ENCODE measurements around the gene CERS1. TPM values are rescaled to one million over a fixed set of nuclear protein-coding genes. Genes with fewer than 3 reads are reported as not detected.
A peak's percentile ranks its signal among the peaks of the same experiment; 100 is the strongest.

The CERS1 gene
- total RNA-seq, 1 experiment from 2014 or later: 2.7 TPM

DNA sequence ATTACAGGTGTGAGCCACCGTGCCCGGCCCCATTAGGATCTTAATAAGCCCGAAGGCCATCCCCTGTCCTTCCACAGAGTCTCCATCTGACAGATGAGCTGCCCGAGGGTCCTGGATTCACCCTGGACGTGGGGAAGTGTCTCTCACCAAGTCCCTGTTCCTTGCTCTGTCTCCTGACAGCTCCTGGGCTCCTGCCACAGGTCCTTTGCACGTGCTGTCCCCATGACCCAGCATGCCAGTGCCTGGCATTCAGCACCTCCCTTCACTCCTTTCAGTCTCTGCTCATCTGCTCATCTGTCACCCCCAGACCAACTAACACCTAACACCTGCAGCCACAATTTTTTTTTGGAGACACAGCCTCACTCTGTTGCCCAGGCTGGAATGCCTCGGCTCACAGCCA, 14.5 kb downstream of the CERS1 start:
- no peaks in the 10 kb centered on the region for H3K36me3 ChIP-seq (ENCODE audit: low read depth)
- H2AFZ ChIP-seq: no peak overlapping the region
- H3K79me2 ChIP-seq (ENCODE audit: low read depth): no peaks in the 10 kb centered on the region
- no peaks in the 10 kb centered on the region for H3K9me2 ChIP-seq (ENCODE audit: insufficient read depth)
- no peaks in the 10 kb centered on the region for H3K9me3 ChIP-seq (ENCODE audit: insufficient read depth, low read depth)
- no peak overlapping the region for H3K27ac ChIP-seq
- no peak overlapping the region for H3K4me2 ChIP-seq
- peaks cover 23% of the 10 kb centered on the region; the same call in 1 of the 2 replicates for H4K20me1 ChIP-seq (ENCODE audit: insufficient read depth)
- BruUV-seq (replicated peaks): no TSS peak
- POLR2A ChIA-PET (ENCODE audit: unreplicated experiment): no interaction called here
- no peak for TF ChIP-seq EZH2 (IDR thresholded peaks at IDR 0.05; ENCODE audit: low read depth)
- TF ChIP-seq, protein P1, sequence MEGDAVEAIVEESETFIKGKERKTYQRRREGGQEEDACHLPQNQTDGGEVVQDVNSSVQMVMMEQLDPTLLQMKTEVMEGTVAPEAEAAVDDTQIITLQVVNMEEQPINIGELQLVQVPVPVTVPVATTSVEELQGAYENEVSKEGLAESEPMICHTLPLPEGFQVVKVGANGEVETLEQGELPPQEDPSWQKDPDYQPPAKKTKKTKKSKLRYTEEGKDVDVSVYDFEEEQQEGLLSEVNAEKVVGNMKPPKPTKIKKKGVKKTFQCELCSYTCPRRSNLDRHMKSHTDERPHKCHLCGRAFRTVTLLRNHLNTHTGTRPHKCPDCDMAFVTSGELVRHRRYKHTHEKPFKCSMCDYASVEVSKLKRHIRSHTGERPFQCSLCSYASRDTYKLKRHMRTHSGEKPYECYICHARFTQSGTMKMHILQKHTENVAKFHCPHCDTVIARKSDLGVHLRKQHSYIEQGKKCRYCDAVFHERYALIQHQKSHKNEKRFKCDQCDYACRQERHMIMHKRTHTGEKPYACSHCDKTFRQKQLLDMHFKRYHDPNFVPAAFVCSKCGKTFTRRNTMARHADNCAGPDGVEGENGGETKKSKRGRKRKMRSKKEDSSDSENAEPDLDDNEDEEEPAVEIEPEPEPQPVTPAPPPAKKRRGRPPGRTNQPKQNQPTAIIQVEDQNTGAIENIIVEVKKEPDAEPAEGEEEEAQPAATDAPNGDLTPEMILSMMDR (conservative IDR thresholded peaks at IDR 0.05): no peak
- peaks cover 30% of the 10 kb centered on the region for H3F3A ChIP-seq (ENCODE audit: insufficient read depth, low read depth)
- no peak overlapping the region for H3K4me3 ChIP-seq
- intact Hi-C loops (cut with micrococcal nuclease; ENCODE audit: unreplicated experiment): no loop called here
- no peaks in the 10 kb centered on the region for H3K4me1 ChIP-seq (replicated peaks; ENCODE audit: insufficient read depth)
- CTCF ChIA-PET: no interaction called here
- no peak for DNase-seq
- no peaks in the 10 kb centered on the region for H3K27me3 ChIP-seq (ENCODE audit: insufficient read depth, low read depth)

DNA sequence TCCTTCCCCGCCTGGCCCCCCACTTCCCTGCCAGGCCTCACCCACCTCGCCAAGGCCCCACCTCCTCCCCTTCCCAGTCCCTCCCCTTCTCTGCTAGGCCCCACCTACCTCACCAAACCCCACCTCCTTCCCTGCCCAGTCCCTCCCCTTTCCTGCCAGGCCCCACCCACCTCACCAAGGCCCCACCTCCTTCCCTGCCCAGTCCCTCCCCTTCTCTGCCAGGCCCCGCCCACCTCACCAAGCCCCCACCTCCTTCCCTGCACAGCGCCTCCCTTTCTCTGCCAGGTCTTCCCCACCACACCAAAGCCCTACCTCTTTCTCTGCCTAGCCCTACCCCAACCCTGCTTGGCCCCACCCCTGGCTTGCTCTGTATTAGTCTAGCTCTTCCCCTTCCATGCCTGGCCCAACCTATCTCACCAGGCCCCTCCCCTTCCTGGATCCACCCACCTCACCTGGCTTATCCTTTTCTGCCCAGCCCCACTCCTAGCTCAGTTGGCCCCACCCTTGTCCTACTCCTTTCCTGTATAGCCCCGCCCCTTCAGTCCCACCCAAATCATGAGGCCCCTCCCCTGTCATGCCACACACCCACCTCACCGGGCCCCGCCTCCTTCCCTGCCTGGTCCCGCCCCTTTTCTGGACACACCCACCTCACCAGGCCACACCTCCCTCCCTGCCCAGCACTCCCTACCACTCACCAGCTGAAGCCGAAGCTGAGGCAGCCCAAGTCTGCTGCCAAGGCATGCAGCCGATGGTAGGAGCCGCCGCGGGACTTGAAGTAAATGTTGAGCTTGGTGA, 16.2 kb downstream of the CERS1 start:
- H2AFZ ChIP-seq: no peak overlapping the region
- intact Hi-C loops (cut with micrococcal nuclease; ENCODE audit: unreplicated experiment): no loop called here
- ChIA-PET POLR2A (ENCODE audit: unreplicated experiment) (interaction anchor here (0.6 kb wide), 1 partner anchor 530 kb away, joined by 14 read pairs; no protein-coding TSS in a partner anchor), CTCF (interaction anchor here (0.7 kb wide), 1 partner anchor 15 kb away, joined by 10 read pairs; no protein-coding TSS in a partner anchor)
- no peaks in the 10 kb centered on the region for H3K27me3 ChIP-seq (ENCODE audit: insufficient read depth, low read depth)
- H3K27ac ChIP-seq: no peak overlapping the region
- no peaks in the 10 kb centered on the region for H3K36me3 ChIP-seq (ENCODE audit: low read depth)
- H4K20me1 ChIP-seq (ENCODE audit: insufficient read depth): peaks cover 23% of the 10 kb centered on the region; the same call in 1 of the 2 replicates
- peaks cover 46% of the 10 kb centered on the region for H3F3A ChIP-seq (ENCODE audit: insufficient read depth, low read depth)
- BruUV-seq (replicated peaks): no TSS peak
- no peaks in the 10 kb centered on the region for H3K9me3 ChIP-seq (ENCODE audit: insufficient read depth, low read depth)
- DNase-seq: peak; percentile 33 to 73
- no peak overlapping the region for H3K4me2 ChIP-seq
- H3K4me3 ChIP-seq: no peak overlapping the region
- H3K79me2 ChIP-seq (ENCODE audit: low read depth): no peaks in the 10 kb centered on the region
- TF ChIP-seq EZH2 (IDR thresholded peaks at IDR 0.05; ENCODE audit: low read depth): no peak
- TF ChIP-seq, protein P1 (conservative IDR thresholded peaks at IDR 0.05): no peak
- no peaks in the 10 kb centered on the region for H3K9me2 ChIP-seq (ENCODE audit: insufficient read depth)
- H3K4me1 ChIP-seq (replicated peaks; ENCODE audit: insufficient read depth): no peaks in the 10 kb centered on the region

DNA sequence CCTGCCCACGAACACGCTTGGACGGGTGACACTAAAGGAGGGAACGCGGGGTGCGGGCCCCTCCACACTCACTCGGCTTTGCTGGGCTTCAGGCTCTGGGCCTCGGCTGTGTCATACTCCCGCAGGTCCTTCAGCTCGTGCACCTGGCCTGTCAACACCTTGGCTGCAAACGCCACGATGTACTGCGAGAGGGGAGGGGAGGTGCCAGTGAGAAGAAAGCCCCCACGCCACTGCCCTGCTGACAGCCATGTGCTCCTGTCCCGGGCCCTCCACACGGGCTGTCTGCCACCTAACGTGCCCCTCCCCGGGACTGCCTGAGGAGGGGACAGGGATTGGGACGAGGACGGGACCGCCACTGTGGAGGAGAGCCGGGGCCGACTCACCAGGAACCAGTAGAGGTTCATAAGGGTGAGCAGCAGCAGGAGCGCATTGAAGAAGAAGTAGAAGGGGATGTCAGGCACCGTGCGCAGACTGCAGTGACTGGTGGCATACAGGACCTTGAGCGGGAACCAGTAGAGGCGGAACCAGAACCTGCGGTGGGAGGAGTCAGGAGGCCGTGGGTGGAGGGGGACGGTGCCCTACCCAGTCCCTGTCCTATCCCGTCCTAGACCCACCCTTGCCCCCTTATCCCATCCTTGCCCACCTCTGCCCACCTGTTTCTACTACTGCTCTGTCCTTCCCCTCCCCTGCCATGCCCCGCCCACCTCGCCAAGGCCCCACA, 16.9 kb downstream of the CERS1 start:
- Histone ChIP-seq H3K9me2 (ENCODE audit: insufficient read depth) (no peaks in the 10 kb centered on the region), H3K4me1 (replicated peaks; ENCODE audit: insufficient read depth) (no peaks in the 10 kb centered on the region), H3F3A (ENCODE audit: insufficient read depth, low read depth) (peaks cover 53% of the 10 kb centered on the region), H3K27ac (no peak overlapping the region), H3K79me2 (ENCODE audit: low read depth) (no peaks in the 10 kb centered on the region), H3K4me2 (no peak overlapping the region), H3K9me3 (ENCODE audit: insufficient read depth, low read depth) (no peaks in the 10 kb centered on the region), H4K20me1 (ENCODE audit: insufficient read depth) (peaks cover 27% of the 10 kb centered on the region; the same call in 1 of the 2 replicates), H3K27me3 (ENCODE audit: insufficient read depth, low read depth) (no peaks in the 10 kb centered on the region), H2AFZ (no peak overlapping the region), H3K36me3 (ENCODE audit: low read depth) (no peaks in the 10 kb centered on the region), H3K4me3 (no peak overlapping the region)
- TF ChIP-seq EZH2 (IDR thresholded peaks at IDR 0.05; ENCODE audit: low read depth): no peak
- DNase-seq: no peak
- intact Hi-C loops (cut with micrococcal nuclease; ENCODE audit: unreplicated experiment): no loop called here
- no TSS peak for BruUV-seq (replicated peaks)
- ChIA-PET CTCF (no interaction called here), POLR2A (ENCODE audit: unreplicated experiment) (no interaction called here)

Data from PC-9 (cell line).